Cardiac fibroblast (primary cell): ENCODE results near the gene WBP4.
A peak's percentile ranks its signal among the peaks of the same experiment; 100 is the strongest.
"Not testable (repeated sequence)": the region's sequence is repeated elsewhere in the genome, so short reads cannot be mapped to it uniquely, and the experiment has no call there.

ENCODE experiments used
- DNase-seq, 2 donors: peaks; one replicate each; pipeline versions ENCODE4 v3.0.0 to v3.0.0-alpha.2; 2010; ENCODE audit warnings: low read depth in 2 of 2
- H3K4me3 ChIP-seq, 2 donors: replicated peaks in 1 of 2; 1 replicate in 1 of 2; 2 replicates in 1 of 2; pipeline ENCODE4 v1.5.1; 2011; ENCODE audit warnings: low read depth in 2 of 2, low read length in 2 of 2, mild to moderate bottlenecking in 2 of 2, moderate library complexity in 1 of 2
- CTCF ChIP-seq: IDR thresholded peaks from one replicate; pipeline ENCODE4 v1.5.1; 2011; ENCODE audit warnings: low read depth, mild to moderate bottlenecking, low read length, inconsistent platforms

WBP4 gene

GRCh38 chr13:41029629-41030028 lies 31.7 kb upstream of the WBP4 start:
- DNase-seq: no peak
- TF ChIP-seq CTCF: no peak
- H3K4me3 ChIP-seq: no peak overlapping the region

- H3K4me3 ChIP-seq: no peak overlapping the region
- no peak for TF ChIP-seq CTCF
- DNase-seq: no peak
Observed at GRCh38 chr13:41032691-41033376, 28.5 kb upstream of the WBP4 start.

GRCh38 chr13:41034382-41034781 lies 26.9 kb upstream of the WBP4 start:
- no peak for TF ChIP-seq CTCF
- H3K4me3 ChIP-seq: no peak overlapping the region
- DNase-seq: no peak

- H3K4me3 ChIP-seq: no peak overlapping the region
- peak in 1 of 2 donors; percentile 59 for DNase-seq
- no peak for TF ChIP-seq CTCF
Observed at GRCh38 chr13:41034881-41035280, 26.4 kb upstream of the WBP4 start.

GRCh38 chr13:41036557-41036956 lies 24.8 kb upstream of the WBP4 start:
- not testable (repeated sequence) for DNase-seq, H3K4me3 ChIP-seq

- H3K4me3 ChIP-seq: no peak overlapping the region
- no peak for TF ChIP-seq CTCF
- DNase-seq: no peak
Observed at GRCh38 chr13:41039746-41040145, 21.6 kb upstream of the WBP4 start.

- no peak for TF ChIP-seq CTCF
- no peak overlapping the region for H3K4me3 ChIP-seq
- peak in 1 of 2 donors; percentile 29 for DNase-seq
Observed at GRCh38 chr13:41040584-41041334, 20.6 kb upstream of the WBP4 start.

GRCh38 chr13:41042419-41042818 lies 18.9 kb upstream of the WBP4 start:
- H3K4me3 ChIP-seq, DNase-seq: not testable (repeated sequence)
